Inflammatory macrophage (primary cell): ENCODE results near the gene CEP20.

Source experiments
- DNase-seq, 2 donors: peaks; one replicate each; pipeline ENCODE4 v3.0.0-alpha.2; 2020 to 2022

Gene CEP20

GRCh38 chr16:15897834-15898254, 9.4 kb upstream of the CEP20 start:
- DNase-seq = peak in 1 of 2 donors; percentile 30

DNA sequence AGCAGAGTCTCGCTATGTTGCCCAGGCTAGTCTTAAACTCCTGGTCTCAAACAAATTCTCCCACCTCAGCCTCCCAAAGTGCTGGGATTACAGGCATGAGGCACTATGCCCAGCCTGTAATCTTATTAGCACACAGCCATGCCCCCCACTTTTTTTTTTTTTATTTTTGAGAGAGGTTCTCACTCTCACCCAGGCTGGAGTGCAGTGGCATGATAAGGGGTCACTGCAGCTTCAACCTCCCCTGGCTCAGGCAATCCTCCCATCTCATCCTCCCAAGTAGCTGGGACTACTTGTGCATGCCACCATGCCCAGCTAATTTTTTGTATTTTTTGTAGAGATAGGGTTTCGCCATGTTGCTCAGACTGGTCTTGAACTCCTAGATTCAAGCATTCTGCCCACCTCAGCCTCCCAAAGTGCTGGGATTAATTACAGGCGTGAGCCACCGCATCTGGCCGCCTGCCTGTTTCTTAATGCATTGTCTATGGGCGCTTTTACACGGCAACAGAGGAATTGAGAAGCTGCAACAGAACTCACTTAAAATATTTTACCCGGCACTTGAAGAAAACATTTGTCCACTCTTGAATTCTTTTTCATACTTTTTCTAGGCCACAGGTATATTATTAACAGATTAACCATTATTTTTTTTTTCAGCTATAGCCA, 8.8 kb upstream of the CEP20 start:
- DNase-seq = no peak

- no peak for DNase-seq
Measured at GRCh38 chr16:15894571-15895374, 6.4 kb upstream of the CEP20 start.

- no peak for DNase-seq
Measured at GRCh38 chr16:15891508-15891907, 3.1 kb upstream of the CEP20 start.

DNA sequence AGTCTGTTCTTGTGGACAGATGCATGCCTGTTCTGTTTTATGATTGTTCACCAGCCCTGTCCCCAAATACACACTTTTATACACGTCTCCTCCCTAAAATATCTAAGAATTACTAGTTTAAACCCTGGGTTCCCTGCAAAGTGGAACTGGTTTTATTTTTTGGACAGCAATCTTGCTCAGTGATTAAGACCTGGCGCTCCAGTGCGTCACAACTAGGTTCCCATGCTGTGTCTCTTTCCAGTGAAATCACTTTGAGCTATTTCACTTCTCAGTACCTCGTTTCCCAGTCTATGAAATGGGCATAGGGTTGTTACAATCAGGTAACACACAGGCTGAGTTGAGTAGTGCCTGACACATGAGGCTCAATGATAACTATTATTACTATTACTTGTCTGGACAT, 1.1 kb downstream of the CEP20 start:
- no peak for DNase-seq

- DNase-seq = no peak
Measured at GRCh38 chr16:15886078-15886477, 2.3 kb downstream of the CEP20 start.

DNA sequence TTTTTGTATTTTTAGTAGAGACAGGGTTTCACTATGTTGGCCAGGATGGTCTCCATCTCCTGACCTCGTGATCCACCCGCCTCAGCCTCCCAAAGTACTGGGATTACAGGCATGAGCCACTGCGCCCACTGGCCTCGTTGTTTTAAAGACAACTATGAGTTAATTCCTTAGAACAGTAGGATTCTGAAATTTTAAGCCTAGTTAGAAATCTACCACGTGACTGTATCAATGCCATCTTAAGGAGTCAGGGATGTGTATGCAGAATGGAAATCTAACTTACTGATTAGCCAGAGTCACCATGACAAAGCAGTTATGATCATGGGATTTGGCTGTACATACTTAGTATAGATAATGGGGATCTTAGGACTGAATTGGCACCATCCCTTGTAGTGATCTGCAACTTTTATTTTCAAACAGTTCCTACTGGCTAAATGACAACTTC, 2.8 kb downstream of the CEP20 start:
- peak in 1 of 2 donors; percentile 13 for DNase-seq

GRCh38 chr16:15882563-15882962, 5.8 kb downstream of the CEP20 start:
- no peak for DNase-seq

DNA sequence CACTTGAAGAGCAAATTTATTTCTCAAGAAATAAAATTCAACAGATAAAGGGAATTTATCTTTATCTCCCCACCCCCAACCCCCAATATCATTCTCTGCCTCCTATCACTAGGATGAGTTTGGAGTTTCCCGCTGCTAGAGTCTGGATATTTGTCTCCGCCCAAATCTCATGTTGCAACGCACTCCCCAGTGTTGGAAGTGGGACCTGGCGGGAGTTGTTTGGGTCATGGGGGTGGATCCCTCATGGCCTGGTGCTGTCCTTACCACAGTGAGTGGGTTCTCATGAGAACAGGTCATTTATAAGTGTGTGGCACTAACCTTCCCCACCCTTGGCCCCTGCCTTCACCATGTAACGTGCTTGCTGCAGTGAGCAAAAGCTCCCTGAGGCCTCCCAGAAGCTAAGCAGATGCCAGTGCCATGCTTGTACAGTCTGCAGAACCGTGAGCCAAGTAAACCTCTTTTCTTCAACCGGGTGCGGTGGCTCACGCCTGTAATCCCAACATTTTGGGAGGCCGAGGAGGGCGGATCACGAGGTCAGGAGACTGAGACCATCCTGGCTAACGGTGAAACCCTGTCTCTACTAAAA, 6.5 kb downstream of the CEP20 start:
- no peak for DNase-seq

GRCh38 chr16:15880434-15881308, 7.7 kb downstream of the CEP20 start:
- DNase-seq = no peak

- peak; percentile 47 to 70 for DNase-seq
Measured at GRCh38 chr16:15879255-15879811, 9.1 kb downstream of the CEP20 start.

- DNase-seq = no peak
Measured at GRCh38 chr16:15876503-15876902, 11.9 kb downstream of the CEP20 start.

DNA sequence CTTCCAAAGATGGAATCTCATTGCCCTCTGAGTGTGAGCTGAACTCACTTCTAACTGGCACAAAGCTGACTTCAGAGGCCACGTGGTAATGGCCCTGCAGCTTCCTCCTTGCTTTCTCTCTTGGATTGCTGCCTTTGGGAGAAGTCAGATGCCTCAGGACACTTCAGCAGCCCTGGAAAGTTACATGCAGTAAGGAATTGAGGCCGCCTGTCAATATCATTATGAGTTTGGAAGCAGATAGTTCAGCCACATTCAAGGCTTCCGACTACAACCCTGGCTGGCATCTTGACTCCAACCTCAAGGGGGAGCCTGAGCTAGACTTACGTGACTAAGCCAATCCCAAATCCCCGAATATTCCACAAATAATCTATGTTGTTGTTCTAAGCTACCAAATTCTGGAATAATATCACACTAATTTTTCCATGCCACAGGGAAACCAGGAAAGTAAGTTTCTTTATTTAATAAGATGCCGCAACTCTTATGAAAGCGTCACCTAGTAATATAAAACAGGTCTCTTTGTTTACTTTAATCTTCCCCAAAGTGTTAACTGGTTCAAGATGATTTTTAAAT, 13.6 kb downstream of the CEP20 start:
- DNase-seq = peak; percentile 38 to 56

GRCh38 chr16:15873737-15874136, 14.7 kb downstream of the CEP20 start:
- DNase-seq = no peak

DNA sequence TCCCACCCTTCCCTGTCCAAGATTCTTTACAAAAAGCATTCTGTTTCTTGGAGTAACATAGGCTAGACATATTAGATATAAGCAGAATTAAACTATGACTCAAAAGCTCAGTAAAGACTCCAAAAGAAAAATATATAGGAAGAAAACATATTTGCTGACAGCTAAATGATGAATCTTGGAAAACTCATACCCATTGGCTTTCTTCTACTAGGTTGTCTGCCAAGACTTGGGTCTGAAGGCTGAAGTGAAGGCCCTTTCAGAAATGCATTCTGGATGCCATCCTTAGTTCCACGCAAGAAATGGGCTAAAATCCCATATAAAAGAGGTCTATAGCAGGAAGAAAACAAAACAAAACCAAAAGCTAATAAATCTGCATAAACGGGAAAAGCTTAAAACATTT, 15.1 kb downstream of the CEP20 start:
- no peak for DNase-seq

DNA sequence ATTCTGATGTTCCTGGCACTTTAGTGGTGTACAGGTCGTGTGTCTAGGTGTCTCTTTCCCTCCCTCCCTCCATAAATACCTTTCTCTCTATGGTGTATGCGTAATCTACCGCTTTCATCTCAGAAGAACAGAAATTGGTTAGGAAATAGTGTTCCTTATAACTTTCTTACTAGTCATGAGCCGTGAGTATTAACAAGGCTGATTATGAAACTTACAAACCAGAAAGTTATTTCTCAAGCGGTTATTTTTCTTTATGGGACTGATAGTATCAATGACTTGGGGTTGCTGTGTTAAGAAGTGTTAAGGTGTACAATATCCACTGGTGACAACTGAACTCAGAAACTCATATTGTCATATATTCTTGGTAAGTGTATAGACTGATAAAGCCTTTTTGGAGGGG, 18.4 kb downstream of the CEP20 start:
- no peak for DNase-seq

DNA sequence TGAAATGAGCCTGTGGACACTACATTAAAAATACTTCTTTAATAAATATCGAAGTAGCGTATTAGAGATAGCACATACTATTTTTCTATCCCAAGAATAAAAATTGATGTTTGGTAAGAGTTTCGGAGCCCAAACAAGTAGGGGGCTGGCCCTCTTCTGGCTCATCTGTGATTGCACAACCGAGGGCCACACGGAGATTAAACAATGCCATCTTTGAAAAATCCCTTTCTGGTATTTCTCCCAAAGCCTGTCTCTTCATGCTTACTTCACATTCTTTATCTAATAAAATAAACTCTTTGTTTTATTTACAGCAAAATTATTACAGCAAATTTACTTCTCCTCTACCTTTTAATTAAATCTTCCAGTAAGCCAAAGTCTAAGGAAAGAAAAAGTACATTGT, 22.0 kb downstream of the CEP20 start:
- DNase-seq = no peak

GRCh38 chr16:15865742-15866141, 22.7 kb downstream of the CEP20 start:
- no peak for DNase-seq

DNA sequence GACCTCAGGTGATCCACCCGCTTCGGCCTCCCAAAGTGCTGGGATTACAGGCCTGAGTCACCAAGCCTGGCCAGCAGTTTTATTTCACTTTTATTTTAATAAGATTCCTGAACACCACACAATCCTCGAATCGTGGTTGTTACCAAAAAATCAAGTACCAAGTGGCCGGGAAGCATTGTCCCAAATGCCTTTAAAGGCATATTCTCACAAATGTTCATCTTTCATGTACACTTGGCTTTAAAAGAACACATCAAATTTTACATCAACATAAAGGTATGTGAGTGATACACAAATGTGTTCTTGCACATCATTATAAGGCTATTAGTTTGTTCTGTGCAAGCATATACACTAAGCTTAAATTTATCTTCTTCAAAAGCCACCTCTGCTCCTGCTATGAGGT, 23.5 kb downstream of the CEP20 start:
- no peak for DNase-seq

GRCh38 chr16:15861996-15862395, 26.4 kb downstream of the CEP20 start:
- DNase-seq = no peak

DNA sequence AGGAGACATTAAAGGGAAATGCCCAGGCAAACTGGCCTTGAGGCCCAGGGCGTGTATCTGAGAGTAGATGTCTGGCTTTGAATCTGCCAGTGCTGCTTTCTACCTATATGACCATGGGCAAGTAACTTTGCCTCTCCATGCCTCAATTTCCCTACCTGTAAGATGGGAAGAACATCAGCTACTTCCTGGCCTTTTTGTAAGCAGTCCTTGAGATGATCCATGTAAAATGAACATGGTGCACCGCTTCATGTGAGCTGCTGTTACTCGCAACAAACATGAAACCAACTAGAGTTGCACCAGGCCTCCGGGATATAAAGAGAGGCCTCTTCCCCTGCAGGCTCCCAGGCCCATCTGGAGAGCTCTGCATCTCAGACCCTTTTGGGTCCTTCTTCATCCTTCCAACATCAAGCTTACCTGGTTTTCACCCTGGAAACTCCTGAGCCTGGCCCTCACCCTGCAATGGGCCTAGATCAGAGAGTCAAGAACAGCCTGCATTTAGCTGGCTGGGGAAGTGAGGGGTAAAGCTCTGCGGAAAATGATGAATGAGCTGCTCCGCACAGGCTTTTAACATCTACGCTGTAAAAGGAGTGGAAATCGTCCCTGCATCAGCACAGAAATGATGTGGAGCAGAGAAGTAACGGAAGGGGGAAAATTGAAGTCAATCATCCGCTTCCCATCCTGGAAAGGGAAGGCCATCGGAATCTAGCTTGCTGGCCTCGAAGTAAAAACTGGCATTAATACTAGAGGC, 29.3 kb downstream of the CEP20 start:
- no peak for DNase-seq
